GM18517 (cell line): ENCODE results near the gene CFAP74.

Experiments used
- ATAC-seq: cut with Tn5 transposase; IDR thresholded peaks from one replicate; pipeline ENCODE4 v1.9.1; 2021; ENCODE audit warnings: mild to moderate bottlenecking, moderate library complexity; ENCODE audit not compliant: unreplicated experiment

The CFAP74 gene

GRCh38 chr1:1972976-1973715 is 30.4 kb downstream of the CFAP74 start:
- no peak for ATAC-seq

- no peak for ATAC-seq
Measured at GRCh38 chr1:1971688-1972087, 31.9 kb downstream of the CFAP74 start.

GRCh38 chr1:1971017-1971416 is 32.6 kb downstream of the CFAP74 start:
- no peak for ATAC-seq

- no peak for ATAC-seq
Measured at GRCh38 chr1:1969953-1970716, 33.5 kb downstream of the CFAP74 start.

- ATAC-seq: no peak
Measured at GRCh38 chr1:1969505-1969900, 34.1 kb downstream of the CFAP74 start.

DNA sequence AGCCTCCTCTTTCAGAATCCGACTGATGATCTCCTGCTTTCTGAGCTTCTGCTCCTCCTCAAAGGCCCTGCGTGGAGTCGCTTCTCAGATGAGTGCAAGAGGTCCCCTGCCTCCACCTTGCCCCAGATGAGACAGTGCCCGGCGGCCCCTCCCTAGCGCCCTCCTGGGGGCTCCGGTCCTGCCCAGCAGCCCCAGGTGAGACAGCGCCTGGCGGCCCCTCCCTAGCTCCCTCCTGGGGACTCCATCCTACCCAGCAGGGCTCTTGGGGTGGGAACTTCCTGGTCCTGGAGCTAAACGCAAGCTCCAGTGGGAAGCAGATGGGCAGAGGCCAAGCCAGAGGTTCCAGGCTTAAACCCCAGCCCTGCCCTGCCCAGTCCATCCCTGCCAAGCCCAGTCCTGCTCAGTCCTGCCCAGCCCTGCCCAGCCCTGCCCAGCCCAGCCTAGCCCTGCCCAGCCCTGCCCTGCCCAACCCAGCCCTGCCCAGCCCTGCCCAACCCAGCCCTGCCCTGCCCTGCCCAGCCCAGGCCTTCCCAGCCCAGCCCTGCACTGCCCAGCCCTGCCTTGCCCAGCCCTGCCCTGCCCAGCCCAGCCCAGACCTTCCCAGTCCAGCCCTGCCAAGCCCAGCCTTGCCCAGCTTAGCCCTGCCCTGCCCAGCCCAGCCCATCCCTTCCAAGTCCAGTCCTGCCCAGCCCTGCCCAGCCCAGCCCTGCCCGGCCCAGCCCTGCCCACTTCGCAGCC is 34.6 kb downstream of the CFAP74 start:
- no peak for ATAC-seq

DNA sequence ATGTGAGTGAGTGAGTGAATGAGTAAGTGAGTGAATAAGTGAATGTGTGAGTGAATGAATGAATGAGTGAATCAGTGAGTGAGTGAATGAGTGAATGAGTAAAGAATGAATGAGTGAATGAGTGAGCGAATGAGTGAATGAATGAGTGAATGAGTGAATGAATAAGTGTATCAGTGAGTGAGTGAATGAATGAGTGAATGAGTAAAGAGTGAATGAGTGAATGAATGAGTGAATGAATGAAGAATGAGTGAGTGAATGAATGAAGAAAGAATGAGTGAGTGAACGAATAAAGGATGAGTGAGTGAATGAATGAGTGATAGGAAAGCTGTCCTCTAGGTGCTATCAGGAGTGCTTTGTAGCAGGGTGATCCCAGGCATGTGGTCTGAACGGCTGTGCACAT is 35.7 kb downstream of the CFAP74 start:
- ATAC-seq: no peak

DNA sequence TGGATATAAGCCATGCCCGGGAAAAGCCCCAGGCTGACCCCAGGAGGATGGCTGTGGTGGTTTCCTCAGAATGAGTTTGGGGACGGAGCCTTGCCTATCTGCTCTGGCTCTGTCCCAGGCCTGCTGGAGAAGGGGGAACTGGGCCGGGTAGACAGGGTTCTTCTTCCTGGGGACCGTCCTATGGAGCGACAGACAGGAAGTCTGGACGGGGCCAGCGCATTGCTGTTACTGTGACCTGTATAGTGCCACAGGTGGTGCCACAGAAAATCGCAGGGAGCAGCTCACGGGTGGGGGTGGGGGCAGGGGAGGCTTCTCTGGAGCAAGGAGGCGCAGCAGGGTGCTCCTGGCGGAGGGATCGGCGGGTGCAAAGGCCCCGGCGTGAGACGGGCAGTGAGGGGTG is 36.4 kb downstream of the CFAP74 start:
- ATAC-seq: no peak

- no peak for ATAC-seq
Measured at GRCh38 chr1:1966071-1966740, 37.4 kb downstream of the CFAP74 start.

GRCh38 chr1:1965546-1965945 is 38.0 kb downstream of the CFAP74 start:
- no peak for ATAC-seq

DNA sequence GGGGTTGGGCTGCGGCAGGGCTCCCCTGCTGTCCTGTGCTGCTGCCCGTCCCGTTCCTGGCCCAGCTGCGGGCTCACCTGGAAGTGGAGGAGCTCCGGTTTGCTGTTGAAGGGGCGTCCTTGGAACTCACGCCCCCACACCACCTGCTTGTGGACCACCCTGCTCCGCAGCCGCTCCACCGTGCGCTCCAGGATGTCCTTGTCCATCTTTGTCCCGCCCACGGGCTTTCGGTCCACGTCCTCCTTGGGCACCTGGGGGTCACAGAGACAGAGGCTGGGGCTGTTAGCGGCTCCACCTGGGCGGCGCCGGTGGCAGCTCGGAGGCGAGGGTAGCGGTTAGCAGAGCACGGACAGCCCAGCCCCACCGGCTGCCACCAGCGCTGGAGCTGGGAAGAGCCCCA is 38.8 kb downstream of the CFAP74 start:
- ATAC-seq: no peak

- no peak for ATAC-seq
Measured at GRCh38 chr1:1963570-1963969, 40.0 kb downstream of the CFAP74 start.

GRCh38 chr1:1962752-1963151 is 40.8 kb downstream of the CFAP74 start:
- no peak for ATAC-seq

DNA sequence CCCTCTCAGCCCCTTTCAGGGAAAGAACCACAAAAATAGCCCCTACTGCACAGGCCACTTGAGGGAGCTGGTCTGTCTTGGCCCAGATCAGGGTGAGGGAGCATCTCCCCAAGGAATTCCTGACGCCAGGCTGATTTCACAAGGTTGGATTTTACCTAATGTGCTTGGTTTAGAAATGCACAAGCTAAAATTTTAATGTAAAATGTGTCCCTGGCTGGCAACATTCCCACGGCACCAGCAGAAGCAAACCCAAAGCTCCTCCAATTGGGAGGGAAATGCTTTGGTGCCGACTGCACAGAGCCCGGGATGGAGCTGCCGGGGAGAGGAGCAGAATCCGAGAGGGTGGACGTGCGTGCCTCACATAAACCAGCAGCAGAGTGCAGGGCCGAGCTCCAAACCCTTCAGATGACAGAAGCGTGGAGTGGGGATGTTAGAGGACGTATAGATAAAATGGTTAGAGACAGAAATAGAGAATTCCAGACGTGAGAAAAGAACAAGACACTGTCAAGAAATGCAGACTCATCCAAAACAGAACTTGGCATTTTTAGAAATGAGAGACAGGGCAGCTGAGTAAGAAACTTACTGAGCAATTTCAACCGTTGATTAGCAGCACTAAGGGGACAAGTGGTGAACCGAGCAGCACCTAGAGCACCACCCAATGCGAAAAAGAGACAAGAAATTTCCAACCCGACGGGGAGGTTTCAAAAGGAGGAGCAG is 42.9 kb downstream of the CFAP74 start:
- no peak for ATAC-seq

DNA sequence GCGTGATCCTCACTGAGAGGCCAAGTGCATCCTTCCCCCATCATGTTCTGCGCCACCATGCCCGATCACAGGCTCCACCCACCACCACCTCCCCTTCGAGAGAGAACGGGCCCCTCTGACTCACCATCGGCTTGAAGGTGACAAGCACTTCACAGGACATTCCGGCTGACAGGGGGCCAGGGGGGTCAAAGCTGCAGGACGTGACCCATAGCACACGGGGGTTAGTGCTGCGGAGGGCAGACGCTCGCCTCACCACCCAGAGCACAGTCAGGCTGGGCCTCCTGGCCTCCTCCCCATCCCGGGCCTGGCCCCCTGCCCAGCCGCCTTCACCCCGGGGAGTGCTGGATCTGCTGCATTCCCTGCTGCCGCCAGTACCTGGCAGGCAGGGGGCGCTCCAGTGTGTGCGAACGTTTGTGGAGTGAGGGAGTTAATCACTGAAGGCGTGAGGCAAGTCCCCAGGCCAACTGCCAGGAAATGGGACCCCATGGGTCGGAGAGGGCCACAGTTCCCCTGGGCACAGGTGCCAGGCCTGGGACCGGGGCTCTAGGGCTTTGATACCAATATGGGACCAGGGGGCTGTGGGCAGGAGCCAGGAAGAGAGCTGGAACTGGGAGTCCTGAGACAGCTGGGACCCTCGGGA is 43.6 kb downstream of the CFAP74 start:
- no peak for ATAC-seq

- no peak for ATAC-seq
Measured at GRCh38 chr1:1959459-1959839, 44.1 kb downstream of the CFAP74 start.

DNA sequence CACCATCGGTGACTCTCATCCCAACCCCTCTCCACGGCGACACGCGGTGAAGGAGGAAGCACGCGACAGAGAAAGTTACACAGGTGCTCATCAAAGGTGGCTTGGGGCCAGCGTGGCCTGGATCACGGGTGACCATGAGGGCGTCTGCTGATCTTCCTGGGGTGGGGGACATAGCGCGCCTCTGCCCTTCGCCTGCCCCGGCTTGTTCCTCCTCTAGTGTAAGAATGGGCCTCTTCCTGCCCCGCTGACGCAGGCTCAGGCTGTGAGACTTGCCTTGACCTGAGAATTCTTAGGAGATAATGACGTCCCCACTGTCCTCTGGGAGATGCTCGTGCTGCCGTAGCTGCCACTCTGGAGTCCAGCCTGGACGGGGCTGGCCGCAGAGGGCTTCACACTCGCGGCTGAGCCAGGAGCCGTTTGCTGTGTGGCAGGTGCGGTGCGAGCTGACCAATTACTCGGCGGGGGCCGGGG is 45.5 kb downstream of the CFAP74 start:
- no peak for ATAC-seq

GRCh38 chr1:1957533-1957961 is 46.0 kb downstream of the CFAP74 start:
- ATAC-seq: no peak

DNA sequence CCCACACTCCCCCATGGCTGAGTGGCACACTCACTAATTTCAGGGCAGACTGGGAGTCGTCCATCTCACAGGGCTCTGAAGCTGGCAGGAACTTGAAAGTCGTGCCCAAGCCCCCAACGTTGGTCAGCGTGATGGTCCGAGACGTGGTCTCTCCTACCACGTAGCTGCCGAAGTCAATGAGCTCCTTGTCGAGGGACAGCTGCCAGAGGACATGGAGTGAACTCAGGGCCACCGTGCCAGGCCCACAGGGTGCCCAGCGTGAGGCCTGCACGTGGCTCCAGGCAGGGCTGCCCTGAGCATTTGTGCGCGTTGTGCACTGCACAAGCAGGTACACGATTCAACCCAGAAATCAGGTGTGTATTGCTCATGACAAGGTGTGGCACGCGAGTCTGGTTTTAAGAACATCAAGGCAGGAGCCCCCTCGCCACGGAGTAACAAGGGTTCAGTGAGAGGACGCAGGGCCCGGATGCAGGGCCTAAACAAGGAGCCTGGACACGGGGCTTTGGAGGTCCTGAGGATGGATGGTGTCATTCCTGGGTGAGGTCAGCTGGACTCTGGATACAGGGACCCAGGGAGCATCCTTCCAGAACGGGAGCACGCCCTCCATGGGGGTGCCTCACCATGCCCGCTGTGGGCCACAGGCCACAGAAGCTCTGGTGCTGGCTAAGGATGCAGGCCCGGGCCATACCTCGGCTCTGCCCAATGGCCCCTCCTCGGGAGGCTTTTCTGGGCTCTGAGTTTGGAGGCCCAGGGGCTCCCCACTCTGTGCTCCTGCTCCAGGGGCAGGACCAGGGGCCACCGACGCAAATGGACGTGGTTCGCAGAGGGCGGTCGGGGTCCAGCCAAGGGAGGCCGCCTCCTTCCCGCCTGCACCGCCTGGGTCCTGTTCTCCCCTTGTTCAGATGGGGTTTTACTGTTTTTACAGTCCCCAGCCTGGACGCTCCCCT is 46.7 kb downstream of the CFAP74 start:
- no peak for ATAC-seq
